ENCODE measurements around the gene VPS8. TPM values are rescaled to one million over a fixed set of nuclear protein-coding genes. Genes with fewer than 3 reads are reported as not detected.

VPS8 gene
- total RNA-seq (100 to 1,000 TPM in 1 of 2 donors, 10 to 100 TPM in 1; 81.2 to 155 TPM), polyA plus RNA-seq (ENCODE audit: insufficient read length in 2 of 2) (10 to 100 TPM; 49.3 to 51.6 TPM)
- long read RNA-seq, donor 1, full-length matches to known transcripts, result 6 of 16 reads
- long read RNA-seq, donor 1, partial matches to known transcripts, result 10 of 16 reads
- long read RNA-seq, donor 1, other reads (novel, unspliced or antisense), result 0 of 16 reads
- long read RNA-seq, donor 2, result 0 reads
- long read RNA-seq, donor 3, full-length matches to known transcripts, result 1 of 1 reads
- long read RNA-seq, donor 3, partial matches to known transcripts, result 0 of 1 reads
- long read RNA-seq, donor 3, other reads (novel, unspliced or antisense), result 0 of 1 reads
- long read RNA-seq, donor 4, partial matches to known transcripts, result 0 of 1 reads
- long read RNA-seq, donor 4, other reads (novel, unspliced or antisense), result 0 of 1 reads

GRCh38 chr3:184811999-184812661 lies at the start of gene VPS8:
Gene VPS8, plus strand, starts transcription at chr3:184812166. Its CDS starts 12,467 bp downstream, at chr3:184824633.
- Histone ChIP-seq H3K27me3 (ENCODE audit: control insufficient read depth, insufficient read depth, low read length) (no peaks in the 10 kb centered on the region), H3K27ac (ENCODE audit: low read depth, low read length) (peak within 1 kb of the TSS; percentile 50), H3K9me3 (ENCODE audit: control insufficient read depth, insufficient read depth, low read length) (no peaks in the 10 kb centered on the region), H3K36me3 (ENCODE audit: control insufficient read depth, insufficient read depth, low read length) (no peaks in the 10 kb centered on the region), H3K4me1 (ENCODE audit: control insufficient read depth, insufficient read depth, low read length) (peaks cover 8% of the 10 kb centered on the region), H3K4me3 (ENCODE audit: low read depth, low read length) (peak within 1 kb of the TSS; percentile 97)
- 0% methylated on average over 50 of the region's 50 CpGs for WGBS (ENCODE audit: insufficient coverage)
- DNase-seq (ENCODE audit: low read depth in 4 of 6, low spot score in 6 of 6), result peak; percentile 82 to 99 (median 92)

DNA sequence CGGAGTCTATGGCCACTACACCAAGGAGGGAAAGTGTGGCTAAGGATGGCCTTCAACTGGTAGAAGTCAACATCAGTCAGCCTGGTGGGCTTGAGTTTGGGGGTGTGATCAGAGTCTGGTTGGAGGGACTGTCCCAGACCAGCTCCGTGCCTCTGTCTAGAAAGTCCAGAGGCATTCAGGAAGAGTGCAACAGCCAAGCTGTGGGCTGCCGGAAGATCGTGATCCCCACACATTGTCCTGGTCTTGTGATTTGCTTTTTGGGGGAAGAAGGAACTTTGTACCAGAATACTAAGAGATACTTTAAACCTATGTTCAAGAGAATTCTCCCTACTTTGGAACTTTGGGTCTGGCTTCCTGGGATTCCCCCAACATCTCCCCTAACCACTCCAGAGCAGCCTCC lies 47.8 kb upstream of the VPS8 start:
- DNase-seq (ENCODE audit: low read depth in 4 of 6, low spot score in 6 of 6), result no peak
- H3K27me3 ChIP-seq (ENCODE audit: control insufficient read depth, insufficient read depth, low read length), result no peaks in the 10 kb centered on the region
- peaks cover 11% of the 10 kb centered on the region for H3K4me1 ChIP-seq (ENCODE audit: control insufficient read depth, insufficient read depth, low read length)
- H3K27ac ChIP-seq (ENCODE audit: low read depth, low read length), result no peak overlapping the region
- no peaks in the 10 kb centered on the region for H3K36me3 ChIP-seq (ENCODE audit: control insufficient read depth, insufficient read depth, low read length)
- no peaks in the 10 kb centered on the region for H3K9me3 ChIP-seq (ENCODE audit: control insufficient read depth, insufficient read depth, low read length)
- H3K4me3 ChIP-seq (ENCODE audit: low read depth, low read length), result no peak overlapping the region
- WGBS (ENCODE audit: insufficient coverage), result 74% methylated on average over 2 of the region's 4 CpGs

DNA sequence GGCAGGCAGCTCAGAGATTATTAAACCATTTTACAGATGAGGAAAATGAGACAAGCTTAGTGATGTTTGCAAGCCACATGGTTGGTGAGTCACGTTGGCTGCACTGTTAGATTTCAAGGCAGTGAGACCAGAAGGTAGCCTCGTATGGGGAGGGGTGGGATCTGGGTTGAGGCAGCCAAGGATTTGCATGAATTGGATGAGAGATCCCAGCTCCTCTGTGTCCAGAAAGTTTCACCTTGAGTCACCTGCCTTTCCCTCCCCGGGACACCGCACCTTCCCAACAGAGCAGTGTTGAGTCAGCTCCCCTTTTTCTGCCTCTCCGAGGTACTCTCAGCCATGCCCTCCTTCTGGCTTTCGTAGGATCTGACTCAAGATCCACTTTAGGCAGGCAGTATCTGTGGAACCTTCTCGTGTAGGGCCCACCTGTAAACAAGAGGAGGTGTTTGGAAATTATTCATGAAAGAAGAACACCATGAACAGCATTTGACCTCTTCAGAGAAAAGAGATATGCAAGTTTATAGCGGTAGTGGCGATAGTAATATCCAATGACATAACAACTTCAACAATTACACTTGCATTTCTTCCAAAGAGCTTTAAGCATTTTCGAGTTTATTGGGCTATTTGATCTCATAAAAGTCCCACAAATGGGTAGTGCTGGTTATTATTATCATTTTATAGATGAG lies 46.8 kb upstream of the VPS8 start:
- WGBS (ENCODE audit: insufficient coverage), result 78% methylated on average over 4 of the region's 10 CpGs
- H3K4me1 ChIP-seq (ENCODE audit: control insufficient read depth, insufficient read depth, low read length), result peaks cover 11% of the 10 kb centered on the region
- no peak overlapping the region for H3K27ac ChIP-seq (ENCODE audit: low read depth, low read length)
- no peaks in the 10 kb centered on the region for H3K36me3 ChIP-seq (ENCODE audit: control insufficient read depth, insufficient read depth, low read length)
- H3K4me3 ChIP-seq (ENCODE audit: low read depth, low read length), result no peak overlapping the region
- peaks cover 2% of the 10 kb centered on the region for H3K27me3 ChIP-seq (ENCODE audit: control insufficient read depth, insufficient read depth, low read length)
- no peaks in the 10 kb centered on the region for H3K9me3 ChIP-seq (ENCODE audit: control insufficient read depth, insufficient read depth, low read length)
- DNase-seq (ENCODE audit: low read depth in 4 of 6, low spot score in 6 of 6), result no peak

DNA sequence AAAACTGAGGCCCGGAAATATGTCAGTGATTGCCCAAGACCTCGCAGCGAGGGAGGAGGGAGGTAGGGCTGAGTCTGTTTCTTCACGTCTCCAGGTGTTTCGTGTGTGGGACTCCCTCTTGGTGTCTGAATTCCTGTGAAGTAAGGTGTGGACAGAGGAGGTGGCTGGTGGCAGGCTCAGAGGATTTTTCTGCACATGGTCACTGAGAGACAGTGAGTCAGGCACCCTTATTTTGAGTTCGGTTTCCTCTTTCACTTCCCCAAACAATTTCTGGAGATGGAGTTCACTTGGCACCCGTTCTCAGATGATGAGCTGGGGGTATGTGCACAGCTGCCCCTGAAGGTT lies 46.3 kb upstream of the VPS8 start:
- H3K27me3 ChIP-seq (ENCODE audit: control insufficient read depth, insufficient read depth, low read length), result peaks cover 2% of the 10 kb centered on the region
- peaks cover 12% of the 10 kb centered on the region for H3K4me1 ChIP-seq (ENCODE audit: control insufficient read depth, insufficient read depth, low read length)
- no peak for DNase-seq (ENCODE audit: low read depth in 4 of 6, low spot score in 6 of 6)
- no peak overlapping the region for H3K4me3 ChIP-seq (ENCODE audit: low read depth, low read length)
- 85% methylated on average over 5 of the region's 7 CpGs for WGBS (ENCODE audit: insufficient coverage)
- H3K27ac ChIP-seq (ENCODE audit: low read depth, low read length), result no peak overlapping the region
- H3K36me3 ChIP-seq (ENCODE audit: control insufficient read depth, insufficient read depth, low read length), result no peaks in the 10 kb centered on the region
- no peaks in the 10 kb centered on the region for H3K9me3 ChIP-seq (ENCODE audit: control insufficient read depth, insufficient read depth, low read length)

DNA sequence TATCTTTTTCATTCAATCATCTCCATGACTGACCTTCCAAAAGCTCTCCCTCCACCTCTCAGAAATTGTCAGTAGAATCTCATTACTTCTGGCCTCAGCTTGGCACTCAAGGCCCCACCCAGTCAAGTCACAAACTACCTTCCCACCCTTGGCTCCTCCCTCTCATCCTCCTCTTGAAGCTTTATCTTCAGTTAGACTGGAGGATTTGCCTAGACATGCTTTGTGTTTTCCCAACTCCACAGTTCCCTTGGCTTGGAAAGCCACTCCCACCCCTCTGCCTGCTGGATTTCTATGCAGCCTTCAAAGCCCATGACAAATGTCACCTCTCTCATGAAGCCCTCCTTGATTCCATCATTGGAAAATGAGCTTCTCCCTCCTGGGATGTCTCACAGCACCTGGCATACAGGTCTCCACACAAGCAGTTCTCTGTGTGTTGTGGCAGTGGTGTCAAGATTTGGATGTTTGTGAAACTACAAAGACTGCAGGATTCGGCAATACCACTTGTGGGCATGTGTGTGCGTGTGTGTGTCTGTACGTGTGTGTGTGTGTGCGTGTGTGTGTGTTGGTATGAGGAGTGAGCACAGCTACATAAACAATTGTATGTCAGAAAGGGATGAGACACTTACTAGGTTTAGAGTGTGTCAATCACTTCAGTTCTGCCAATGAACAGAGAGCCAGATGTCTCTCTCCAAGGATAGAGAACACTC lies 45.3 kb upstream of the VPS8 start:
- peaks cover 2% of the 10 kb centered on the region for H3K27me3 ChIP-seq (ENCODE audit: control insufficient read depth, insufficient read depth, low read length)
- whole genome bisulfite sequencing (ENCODE audit: insufficient coverage), result no CpG with 5 or more reads among the region's 4 CpGs
- H3K27ac ChIP-seq (ENCODE audit: low read depth, low read length), result no peak overlapping the region
- H3K4me3 ChIP-seq (ENCODE audit: low read depth, low read length), result no peak overlapping the region
- no peaks in the 10 kb centered on the region for H3K36me3 ChIP-seq (ENCODE audit: control insufficient read depth, insufficient read depth, low read length)
- DNase-seq (ENCODE audit: low read depth in 4 of 6, low spot score in 6 of 6), result no peak
- H3K4me1 ChIP-seq (ENCODE audit: control insufficient read depth, insufficient read depth, low read length), result peaks cover 12% of the 10 kb centered on the region
- H3K9me3 ChIP-seq (ENCODE audit: control insufficient read depth, insufficient read depth, low read length), result no peaks in the 10 kb centered on the region

GRCh38 chr3:184767377-184767776 lies 44.6 kb upstream of the VPS8 start:
- 78% methylated on average over 10 of the region's 12 CpGs for WGBS (ENCODE audit: insufficient coverage)
- H3K4me1 ChIP-seq (ENCODE audit: control insufficient read depth, insufficient read depth, low read length), result peaks cover 13% of the 10 kb centered on the region
- no peak for DNase-seq (ENCODE audit: low read depth in 4 of 6, low spot score in 6 of 6)

GRCh38 chr3:184769382-184770170 lies 42.4 kb upstream of the VPS8 start:
- Histone ChIP-seq H3K27me3 (ENCODE audit: control insufficient read depth, insufficient read depth, low read length) (peaks cover 2% of the 10 kb centered on the region), H3K9me3 (ENCODE audit: control insufficient read depth, insufficient read depth, low read length) (no peaks in the 10 kb centered on the region), H3K27ac (ENCODE audit: low read depth, low read length) (no peak overlapping the region), H3K4me3 (ENCODE audit: low read depth, low read length) (no peak overlapping the region), H3K4me1 (ENCODE audit: control insufficient read depth, insufficient read depth, low read length) (peaks cover 24% of the 10 kb centered on the region), H3K36me3 (ENCODE audit: control insufficient read depth, insufficient read depth, low read length) (no peaks in the 10 kb centered on the region)
- no peak for DNase-seq (ENCODE audit: low read depth in 4 of 6, low spot score in 6 of 6)
- WGBS (ENCODE audit: insufficient coverage), result 83% methylated on average over 25 of the region's 26 CpGs

More at GRCh38 chr3:184767377-184767776, 44.6 kb upstream of the VPS8 start:
- Histone ChIP-seq H3K9me3 (ENCODE audit: control insufficient read depth, insufficient read depth, low read length) (no peaks in the 10 kb centered on the region), H3K4me3 (ENCODE audit: low read depth, low read length) (no peak overlapping the region), H3K27ac (ENCODE audit: low read depth, low read length) (no peak overlapping the region), H3K36me3 (ENCODE audit: control insufficient read depth, insufficient read depth, low read length) (no peaks in the 10 kb centered on the region), H3K27me3 (ENCODE audit: control insufficient read depth, insufficient read depth, low read length) (peaks cover 2% of the 10 kb centered on the region)

DNA sequence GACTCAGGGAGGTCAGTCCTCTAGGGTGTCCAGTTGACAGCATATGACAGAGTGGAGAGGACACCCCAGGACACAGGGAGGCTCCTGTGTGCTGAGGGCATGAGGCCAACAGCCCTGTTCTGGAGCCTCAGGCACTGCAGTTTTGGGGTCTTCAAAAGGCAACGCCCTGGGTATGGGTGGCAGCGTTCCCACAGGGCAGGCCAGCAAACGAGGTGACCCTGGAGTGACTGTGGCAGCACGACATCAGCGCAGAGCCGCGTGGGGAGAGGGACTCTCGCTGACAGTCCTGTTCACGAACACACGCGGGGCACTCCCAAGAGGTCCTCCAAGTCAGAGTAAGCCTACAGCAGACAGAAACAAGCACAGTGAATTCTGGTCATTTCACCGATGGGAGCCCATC lies 41.4 kb upstream of the VPS8 start:
- Histone ChIP-seq H3K27me3 (ENCODE audit: control insufficient read depth, insufficient read depth, low read length) (peaks cover 2% of the 10 kb centered on the region), H3K4me3 (ENCODE audit: low read depth, low read length) (no peak overlapping the region), H3K9me3 (ENCODE audit: control insufficient read depth, insufficient read depth, low read length) (no peaks in the 10 kb centered on the region), H3K36me3 (ENCODE audit: control insufficient read depth, insufficient read depth, low read length) (no peaks in the 10 kb centered on the region), H3K27ac (ENCODE audit: low read depth, low read length) (no peak overlapping the region), H3K4me1 (ENCODE audit: control insufficient read depth, insufficient read depth, low read length) (peaks cover 24% of the 10 kb centered on the region)
- WGBS (ENCODE audit: insufficient coverage), result 80% methylated on average over 12 of the region's 12 CpGs
- no peak for DNase-seq (ENCODE audit: low read depth in 4 of 6, low spot score in 6 of 6)
